ENCODE data around the gene BTBD7.

DNA sequence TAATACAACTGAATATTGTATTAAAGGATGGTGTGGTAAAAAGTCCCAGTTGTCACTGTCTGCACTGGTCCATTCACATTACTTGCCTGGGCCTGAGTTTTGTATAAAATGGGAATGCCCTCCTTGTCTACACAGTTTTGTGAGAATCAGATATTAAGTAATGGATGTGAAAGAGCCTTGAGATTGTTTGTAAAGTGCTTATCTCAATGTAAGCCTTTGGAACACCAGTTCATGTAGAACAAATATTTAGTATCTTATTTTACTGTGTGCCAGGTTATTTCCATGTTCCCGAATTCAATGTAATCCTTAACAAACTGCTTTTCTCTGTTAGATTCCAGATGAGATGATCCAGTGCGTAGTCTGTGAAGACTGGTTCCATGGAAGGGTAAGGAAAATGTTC is 118.2 kb downstream of the BTBD7 start:
- no peak for TF ChIP-seq ZNF561 (CRISPR knock-in tag; conservative IDR thresholded peaks at IDR 0.05)
- TF ChIP-seq, protein P1, sequence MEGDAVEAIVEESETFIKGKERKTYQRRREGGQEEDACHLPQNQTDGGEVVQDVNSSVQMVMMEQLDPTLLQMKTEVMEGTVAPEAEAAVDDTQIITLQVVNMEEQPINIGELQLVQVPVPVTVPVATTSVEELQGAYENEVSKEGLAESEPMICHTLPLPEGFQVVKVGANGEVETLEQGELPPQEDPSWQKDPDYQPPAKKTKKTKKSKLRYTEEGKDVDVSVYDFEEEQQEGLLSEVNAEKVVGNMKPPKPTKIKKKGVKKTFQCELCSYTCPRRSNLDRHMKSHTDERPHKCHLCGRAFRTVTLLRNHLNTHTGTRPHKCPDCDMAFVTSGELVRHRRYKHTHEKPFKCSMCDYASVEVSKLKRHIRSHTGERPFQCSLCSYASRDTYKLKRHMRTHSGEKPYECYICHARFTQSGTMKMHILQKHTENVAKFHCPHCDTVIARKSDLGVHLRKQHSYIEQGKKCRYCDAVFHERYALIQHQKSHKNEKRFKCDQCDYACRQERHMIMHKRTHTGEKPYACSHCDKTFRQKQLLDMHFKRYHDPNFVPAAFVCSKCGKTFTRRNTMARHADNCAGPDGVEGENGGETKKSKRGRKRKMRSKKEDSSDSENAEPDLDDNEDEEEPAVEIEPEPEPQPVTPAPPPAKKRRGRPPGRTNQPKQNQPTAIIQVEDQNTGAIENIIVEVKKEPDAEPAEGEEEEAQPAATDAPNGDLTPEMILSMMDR (IDR thresholded peaks at IDR 0.05 in 2 of 3, conservative IDR thresholded peaks at IDR 0.05 in 1 of 3; ENCODE audit: insufficient read depth in 2 of 3, low read depth in 1 of 3, low read length in 3 of 3), result no peak
- TF ChIP-seq, protein P2, sequence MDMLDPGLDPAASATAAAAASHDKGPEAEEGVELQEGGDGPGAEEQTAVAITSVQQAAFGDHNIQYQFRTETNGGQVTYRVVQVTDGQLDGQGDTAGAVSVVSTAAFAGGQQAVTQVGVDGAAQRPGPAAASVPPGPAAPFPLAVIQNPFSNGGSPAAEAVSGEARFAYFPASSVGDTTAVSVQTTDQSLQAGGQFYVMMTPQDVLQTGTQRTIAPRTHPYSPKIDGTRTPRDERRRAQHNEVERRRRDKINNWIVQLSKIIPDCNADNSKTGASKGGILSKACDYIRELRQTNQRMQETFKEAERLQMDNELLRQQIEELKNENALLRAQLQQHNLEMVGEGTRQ (CRISPR knock-in tag; IDR thresholded peaks at IDR 0.05), result no peak
- TF ChIP-seq TARDBP (IDR thresholded peaks at IDR 0.05), result no peak
- TF ChIP-seq MXI1 (IDR thresholded peaks at IDR 0.05; ENCODE audit: low read depth, low read length), result no peak
- TF ChIP-seq, protein P3, sequence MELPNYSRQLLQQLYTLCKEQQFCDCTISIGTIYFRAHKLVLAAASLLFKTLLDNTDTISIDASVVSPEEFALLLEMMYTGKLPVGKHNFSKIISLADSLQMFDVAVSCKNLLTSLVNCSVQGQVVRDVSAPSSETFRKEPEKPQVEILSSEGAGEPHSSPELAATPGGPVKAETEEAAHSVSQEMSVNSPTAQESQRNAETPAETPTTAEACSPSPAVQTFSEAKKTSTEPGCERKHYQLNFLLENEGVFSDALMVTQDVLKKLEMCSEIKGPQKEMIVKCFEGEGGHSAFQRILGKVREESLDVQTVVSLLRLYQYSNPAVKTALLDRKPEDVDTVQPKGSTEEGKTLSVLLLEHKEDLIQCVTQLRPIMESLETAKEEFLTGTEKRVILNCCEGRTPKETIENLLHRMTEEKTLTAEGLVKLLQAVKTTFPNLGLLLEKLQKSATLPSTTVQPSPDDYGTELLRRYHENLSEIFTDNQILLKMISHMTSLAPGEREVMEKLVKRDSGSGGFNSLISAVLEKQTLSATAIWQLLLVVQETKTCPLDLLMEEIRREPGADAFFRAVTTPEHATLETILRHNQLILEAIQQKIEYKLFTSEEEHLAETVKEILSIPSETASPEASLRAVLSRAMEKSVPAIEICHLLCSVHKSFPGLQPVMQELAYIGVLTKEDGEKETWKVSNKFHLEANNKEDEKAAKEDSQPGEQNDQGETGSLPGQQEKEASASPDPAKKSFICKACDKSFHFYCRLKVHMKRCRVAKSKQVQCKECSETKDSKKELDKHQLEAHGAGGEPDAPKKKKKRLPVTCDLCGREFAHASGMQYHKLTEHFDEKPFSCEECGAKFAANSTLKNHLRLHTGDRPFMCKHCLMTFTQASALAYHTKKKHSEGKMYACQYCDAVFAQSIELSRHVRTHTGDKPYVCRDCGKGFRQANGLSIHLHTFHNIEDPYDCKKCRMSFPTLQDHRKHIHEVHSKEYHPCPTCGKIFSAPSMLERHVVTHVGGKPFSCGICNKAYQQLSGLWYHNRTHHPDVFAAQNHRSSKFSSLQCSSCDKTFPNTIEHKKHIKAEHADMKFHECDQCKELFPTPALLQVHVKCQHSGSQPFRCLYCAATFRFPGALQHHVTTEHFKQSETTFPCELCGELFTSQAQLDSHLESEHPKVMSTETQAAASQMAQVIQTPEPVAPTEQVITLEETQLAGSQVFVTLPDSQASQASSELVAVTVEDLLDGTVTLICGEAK (IDR thresholded peaks at IDR 0.05), result no peak
- TF ChIP-seq, protein P3 (CRISPR knock-in tag; IDR thresholded peaks at IDR 0.05), result no peak
- TF ChIP-seq SP1 (CRISPR knock-in tag; IDR thresholded peaks at IDR 0.05), result no peak
- no peak for TF ChIP-seq EZH2 (IDR thresholded peaks at IDR 0.05; ENCODE audit: borderline replicate concordance, low read depth, low read length)
- TF ChIP-seq ZFP30 (CRISPR knock-in tag; IDR thresholded peaks at IDR 0.05; ENCODE audit: borderline replicate concordance), result no peak
- no peak for TF ChIP-seq POLR2A (conservative IDR thresholded peaks at IDR 0.05)
- TF ChIP-seq, protein P4, sequence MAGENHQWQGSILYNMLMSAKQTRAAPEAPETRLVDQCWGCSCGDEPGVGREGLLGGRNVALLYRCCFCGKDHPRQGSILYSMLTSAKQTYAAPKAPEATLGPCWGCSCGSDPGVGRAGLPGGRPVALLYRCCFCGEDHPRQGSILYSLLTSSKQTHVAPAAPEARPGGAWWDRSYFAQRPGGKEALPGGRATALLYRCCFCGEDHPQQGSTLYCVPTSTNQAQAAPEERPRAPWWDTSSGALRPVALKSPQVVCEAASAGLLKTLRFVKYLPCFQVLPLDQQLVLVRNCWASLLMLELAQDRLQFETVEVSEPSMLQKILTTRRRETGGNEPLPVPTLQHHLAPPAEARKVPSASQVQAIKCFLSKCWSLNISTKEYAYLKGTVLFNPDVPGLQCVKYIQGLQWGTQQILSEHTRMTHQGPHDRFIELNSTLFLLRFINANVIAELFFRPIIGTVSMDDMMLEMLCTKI (IDR thresholded peaks at IDR 0.05; ENCODE audit: partially characterized antibody), result no peak
- no peak for TF ChIP-seq RAD21 (CRISPR knock-in tag; conservative IDR thresholded peaks at IDR 0.05 in 1 of 2, IDR thresholded peaks at IDR 0.05 in 1 of 2)
- no peak for TF ChIP-seq TAF15 (IDR thresholded peaks at IDR 0.05; ENCODE audit: low read depth, low read length)
- no peak for TF ChIP-seq SP2 (IDR thresholded peaks at IDR 0.05; ENCODE audit: extremely low read depth, low read depth, low read length, poor library complexity, severe bottlenecking)

Measured in K562 (cell line).